Right atrium auricular region (tissue), 2 donors: ENCODE data around the gene JOSD1. TPM values are rescaled to one million over a fixed set of nuclear protein-coding genes. Genes with fewer than 3 reads are reported as not detected.

Source experiments
- DNase-seq: peaks from one replicate; pipeline ENCODE4 v3.0.0-alpha.2; 2019; ENCODE audit warnings: low spot score
- H3K27ac ChIP-seq, 2 donors: fragments of 200-600 bp; sonication (generic); 1 replicate in 1 of 2; 2 replicates in 1 of 2; pipeline ENCODE4 v1.5.1; 2016 to 2019
- H3K27me3 ChIP-seq, 2 donors: fragments of 200-600 bp; sonication (generic); one replicate each; pipeline versions ENCODE4 v1.5.1 to v1.6.0; 2017 to 2019
- H3K36me3 ChIP-seq: fragments of 200-600 bp; sonication (generic); one replicate; pipeline ENCODE4 v1.5.1; 2016
- H3K4me1 ChIP-seq, 2 donors: fragments of 200-600 bp; sonication (generic); one replicate each; pipeline versions ENCODE4 v1.5.1 to v1.6.0; 2017 to 2019
- H3K4me3 ChIP-seq, 2 donors: fragments of 200-600 bp; sonication (generic); 1 replicate in 1 of 2; 2 replicates in 1 of 2; pipeline ENCODE4 v1.5.1; 2017 to 2019; ENCODE audit warnings: mild to moderate bottlenecking in 1 of 2, moderate library complexity in 1 of 2
- H3K9me3 ChIP-seq, 2 donors: fragments of 200-600 bp; sonication (generic); one replicate each; pipeline ENCODE4 v1.5.1; 2019
- CTCF ChIP-seq, 2 donors: fragments of 200-600 bp; sonication (generic); IDR thresholded peaks; one replicate each; pipeline ENCODE4 v1.5.1; 2019; ENCODE audit warnings: antibody characterized with exemption in 2 of 2
- total RNA-seq, 2 donors: library from RNA; depleted of rRNA; stranded (reverse); fragments of >200 nt; gene quantifications; one replicate each; pipeline ENCODE4 v1.1.0, GENCODE V29; 2016

JOSD1 gene
- total RNA-seq, 2 donors from 2014 or later: 20.0 to 37.3 TPM

GRCh38 chr22:38735126-38735464 lies 34.4 kb upstream of the JOSD1 start:
- no peak for DNase-seq
- TF ChIP-seq CTCF (IDR thresholded peaks at IDR 0.05): no peak
- Histone ChIP-seq H3K36me3 (peaks cover 72% of the 10 kb centered on the region), H3K4me3 (no peak overlapping the region), H3K9me3 (no peaks in the 10 kb centered on the region), H3K27me3 (no peaks in the 10 kb centered on the region), H3K4me1 (peaks cover 0 to 39% of the 10 kb centered on the region in 2 donors), H3K27ac (no peak overlapping the region)

GRCh38 chr22:38734421-38735100 lies 33.8 kb upstream of the JOSD1 start:
- DNase-seq: no peak
- Histone ChIP-seq H3K9me3 (no peaks in the 10 kb centered on the region), H3K4me1 (peaks cover 0 to 39% of the 10 kb centered on the region in 2 donors), H3K36me3 (peaks cover 72% of the 10 kb centered on the region), H3K4me3 (no peak overlapping the region), H3K27me3 (no peaks in the 10 kb centered on the region), H3K27ac (peak overlapping the region; percentile 70 to 76)
- no peak for TF ChIP-seq CTCF (IDR thresholded peaks at IDR 0.05)

GRCh38 chr22:38733724-38734381 lies 33.1 kb upstream of the JOSD1 start:
- Histone ChIP-seq H3K27ac (peak overlapping the region; percentile 70 to 76), H3K4me3 (no peak overlapping the region), H3K27me3 (no peaks in the 10 kb centered on the region), H3K36me3 (peaks cover 72% of the 10 kb centered on the region), H3K4me1 (peaks cover 0 to 39% of the 10 kb centered on the region in 2 donors), H3K9me3 (no peaks in the 10 kb centered on the region)
- peak; percentile 72 for DNase-seq
- no peak for TF ChIP-seq CTCF (IDR thresholded peaks at IDR 0.05)

DNA sequence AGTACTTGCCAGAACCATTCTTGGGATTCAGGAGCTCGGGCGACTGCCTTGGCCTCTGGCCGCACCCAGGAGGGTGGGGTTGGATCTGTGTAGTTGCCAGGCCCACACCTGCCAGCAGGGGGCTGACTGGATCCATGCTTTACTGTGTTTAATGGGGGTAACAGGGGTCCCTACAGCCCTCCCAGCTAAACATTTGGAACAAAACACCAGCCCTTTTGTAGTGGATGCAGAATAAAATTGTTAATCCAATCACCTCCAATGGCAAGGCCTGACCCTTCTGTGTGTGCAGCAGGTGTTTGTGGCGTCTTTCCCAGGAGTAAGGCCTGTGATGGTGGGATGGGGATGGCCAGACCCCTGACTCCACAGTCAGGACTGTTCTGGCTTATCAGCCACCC lies 32.6 kb upstream of the JOSD1 start:
- TF ChIP-seq CTCF (IDR thresholded peaks at IDR 0.05): peak; percentile 60 to 73
- Histone ChIP-seq H3K36me3 (peaks cover 72% of the 10 kb centered on the region), H3K4me1 (peaks cover 0 to 39% of the 10 kb centered on the region in 2 donors), H3K9me3 (no peaks in the 10 kb centered on the region), H3K27me3 (no peaks in the 10 kb centered on the region), H3K4me3 (no peak overlapping the region), H3K27ac (peak overlapping the region; percentile 70 to 76)
- DNase-seq: no peak

- Histone ChIP-seq H3K4me1 (peaks cover 0 to 39% of the 10 kb centered on the region in 2 donors), H3K27ac (peak overlapping the region in 1 of 2 donors; percentile 76), H3K4me3 (no peak overlapping the region), H3K36me3 (peaks cover 72% of the 10 kb centered on the region), H3K9me3 (no peaks in the 10 kb centered on the region), H3K27me3 (no peaks in the 10 kb centered on the region)
- DNase-seq: no peak
- no peak for TF ChIP-seq CTCF (IDR thresholded peaks at IDR 0.05)
Measured at GRCh38 chr22:38732251-38732815, 31.6 kb upstream of the JOSD1 start.
